ENCODE results near the gene UBA52. TPM values are rescaled to one million over a fixed set of nuclear protein-coding genes. Genes with fewer than 3 reads are reported as not detected.

Gene UBA52
- polyA plus RNA-seq, 1 of the 3 experiments (the other 2 are of a cell fraction) = 2,690 TPM

DNA sequence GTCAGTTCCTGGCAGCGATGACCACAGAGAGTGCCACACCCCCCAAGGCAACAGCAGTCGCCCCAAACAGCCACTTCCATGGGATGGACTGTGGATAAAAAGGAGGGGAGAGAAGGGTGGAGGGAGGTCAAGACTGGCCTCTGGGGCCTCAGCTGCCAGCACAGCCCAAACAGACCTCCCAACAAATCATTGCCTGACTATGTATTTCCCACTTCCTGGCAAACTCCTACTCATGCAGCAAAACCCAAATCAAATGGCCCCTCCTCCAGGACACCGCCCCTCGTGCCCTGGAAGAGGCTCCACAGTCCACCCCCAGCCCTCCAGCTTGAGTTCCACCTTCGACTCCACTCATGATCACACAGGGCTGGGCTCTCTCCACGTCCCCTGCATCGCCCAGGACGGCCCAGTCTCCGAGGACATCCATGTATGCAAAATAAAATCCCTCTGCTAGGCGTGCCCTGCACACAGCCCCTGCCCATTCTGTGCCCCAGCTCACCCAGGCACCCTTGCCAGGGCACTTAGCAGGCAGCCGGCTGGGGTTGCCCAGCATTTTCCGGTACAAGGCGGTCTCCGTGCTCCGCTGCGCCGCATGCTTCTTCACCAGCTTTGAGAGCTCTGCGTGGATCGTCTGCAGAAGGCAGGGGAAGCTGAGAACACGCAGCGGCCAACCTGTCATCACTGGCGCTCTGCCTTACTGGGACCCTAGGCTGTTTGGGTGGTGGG lies 39.3 kb upstream of the UBA52 start:
- CTCF ChIA-PET = interaction anchor here (1.0 to 2.6 kb wide), 3 partner anchors 8 to 71 kb away, joined by 3 to 8 read pairs (median 4); partner anchors contain the start of gene ELL
- POLR2A ChIA-PET = no interaction called here
- 93% methylated on average over 21 of the region's 22 CpGs for WGBS (ENCODE audit: low lambda C conversion rate)
- H3F3A ChIP-seq (replicated peaks; ENCODE audit: insufficient read depth) = no peaks in the 10 kb centered on the region
- H3K4me3 ChIP-seq (ENCODE audit: low read depth in 2 of 2, low read length in 1 of 2) = no peak overlapping the region
- DNase-seq = peak; percentile 14
- no peak overlapping the region for H3K4me2 ChIP-seq
- H3K36me3 ChIP-seq (replicated peaks in 1 of 2; ENCODE audit: control insufficient read depth in 1 of 2, insufficient read depth in 2 of 2, low read length in 1 of 2) = peaks cover 4 to 20% of the 10 kb centered on the region in 2 experiments
- H3K9me2 ChIP-seq = no peaks in the 10 kb centered on the region
- H3K9me3 ChIP-seq = no peaks in the 10 kb centered on the region
- no peak overlapping the region for H3K27ac ChIP-seq (ENCODE audit: low read depth in 2 of 2, low read length in 1 of 2)
- H3K27me3 ChIP-seq (ENCODE audit: insufficient read depth) = no peaks in the 10 kb centered on the region
- TF ChIP-seq TCF12 (IDR thresholded peaks at IDR 0.05) (no peak), FOXJ3 (CRISPR knock-in tag; IDR thresholded peaks at IDR 0.05) (no peak), YY1 (IDR thresholded peaks at IDR 0.05; ENCODE audit: low read depth) (no peak)
- no peaks in the 10 kb centered on the region for H3K4me1 ChIP-seq (ENCODE audit: control insufficient read depth in 1 of 2, insufficient read depth in 2 of 2, low read depth in 1 of 2, low read length in 1 of 2)
- no peak overlapping the region for H3K9ac ChIP-seq
- H3K79me2 ChIP-seq (ENCODE audit: insufficient read depth) = no peaks in the 10 kb centered on the region
- no peaks in the 10 kb centered on the region for H4K20me1 ChIP-seq (ENCODE audit: insufficient read depth)
- H2AFZ ChIP-seq (ENCODE audit: low read depth) = no peak overlapping the region

DNA sequence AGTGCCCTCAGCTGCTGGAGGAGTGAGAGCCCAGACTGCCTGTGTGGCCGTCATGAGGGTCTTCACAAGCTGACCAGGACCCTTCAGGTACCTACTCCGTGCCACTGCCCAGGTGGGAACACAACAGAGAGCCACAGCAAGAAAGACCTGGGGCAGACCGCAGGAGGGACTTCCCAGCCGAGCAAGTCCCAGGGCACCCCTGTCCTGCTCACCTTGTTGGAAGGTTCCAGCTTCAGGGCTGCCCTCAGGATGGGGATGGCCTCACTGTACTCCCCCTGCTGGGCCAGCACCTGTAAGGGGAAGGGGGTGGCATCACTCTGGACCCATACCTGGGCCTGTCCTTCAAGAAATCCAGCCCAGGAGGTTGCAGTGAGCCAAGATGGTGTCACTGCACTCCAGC lies 38.6 kb upstream of the UBA52 start:
- POLR2A ChIA-PET = no interaction called here

DNA sequence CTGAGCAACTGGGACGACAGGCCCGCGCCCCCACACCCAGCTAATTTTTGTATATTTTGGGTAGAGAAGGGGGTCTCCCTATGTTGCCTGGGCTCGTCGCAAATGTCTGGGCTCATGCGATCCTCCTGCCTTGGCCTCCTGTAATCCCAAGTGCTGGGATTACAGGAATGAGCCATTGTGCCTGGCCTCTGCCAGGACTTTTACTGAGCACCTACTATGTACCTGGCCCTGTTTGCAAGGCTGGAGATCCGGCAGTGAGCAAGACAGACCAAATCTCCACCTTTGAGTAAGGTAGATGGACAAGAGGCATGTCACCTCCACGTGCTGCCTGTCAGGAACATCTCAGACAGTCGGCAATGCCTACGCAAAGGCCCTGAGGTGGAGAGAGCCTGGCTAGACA lies 35.2 kb upstream of the UBA52 start:
- no peak overlapping the region for H2AFZ ChIP-seq (ENCODE audit: low read depth)
- H3K36me3 ChIP-seq (replicated peaks in 1 of 2; ENCODE audit: control insufficient read depth in 1 of 2, insufficient read depth in 2 of 2, low read length in 1 of 2) = peaks cover 20 to 43% of the 10 kb centered on the region in 2 experiments
- H3K79me2 ChIP-seq (ENCODE audit: insufficient read depth) = peaks cover 4% of the 10 kb centered on the region; the same call in 1 of the 2 replicates
- no peaks in the 10 kb centered on the region for H3K9me2 ChIP-seq
- POLR2A ChIA-PET = no interaction called here
- 91% methylated on average over 7 of the region's 10 CpGs for WGBS (ENCODE audit: low lambda C conversion rate)
- H3K4me1 ChIP-seq (ENCODE audit: control insufficient read depth in 1 of 2, insufficient read depth in 2 of 2, low read depth in 1 of 2, low read length in 1 of 2) = no peaks in the 10 kb centered on the region
- H3K27ac ChIP-seq (ENCODE audit: low read depth in 2 of 2, low read length in 1 of 2) = no peak overlapping the region
- no peaks in the 10 kb centered on the region for H4K20me1 ChIP-seq (ENCODE audit: insufficient read depth)
- DNase-seq = no peak
- H3K27me3 ChIP-seq (ENCODE audit: insufficient read depth) = no peaks in the 10 kb centered on the region
- CTCF ChIA-PET = interaction anchor here (0.6 to 1.1 kb wide), 2 partner anchors 74 to 86 kb away, joined by 3 read pairs; no protein-coding TSS in a partner anchor
- no peak overlapping the region for H3K4me2 ChIP-seq
- H3K9me3 ChIP-seq = no peaks in the 10 kb centered on the region
- H3K4me3 ChIP-seq (ENCODE audit: low read depth in 2 of 2, low read length in 1 of 2) = no peak overlapping the region
- H3K9ac ChIP-seq = no peak overlapping the region
- H3F3A ChIP-seq (replicated peaks; ENCODE audit: insufficient read depth) = peaks cover 4% of the 10 kb centered on the region
- TF ChIP-seq, protein P1, sequence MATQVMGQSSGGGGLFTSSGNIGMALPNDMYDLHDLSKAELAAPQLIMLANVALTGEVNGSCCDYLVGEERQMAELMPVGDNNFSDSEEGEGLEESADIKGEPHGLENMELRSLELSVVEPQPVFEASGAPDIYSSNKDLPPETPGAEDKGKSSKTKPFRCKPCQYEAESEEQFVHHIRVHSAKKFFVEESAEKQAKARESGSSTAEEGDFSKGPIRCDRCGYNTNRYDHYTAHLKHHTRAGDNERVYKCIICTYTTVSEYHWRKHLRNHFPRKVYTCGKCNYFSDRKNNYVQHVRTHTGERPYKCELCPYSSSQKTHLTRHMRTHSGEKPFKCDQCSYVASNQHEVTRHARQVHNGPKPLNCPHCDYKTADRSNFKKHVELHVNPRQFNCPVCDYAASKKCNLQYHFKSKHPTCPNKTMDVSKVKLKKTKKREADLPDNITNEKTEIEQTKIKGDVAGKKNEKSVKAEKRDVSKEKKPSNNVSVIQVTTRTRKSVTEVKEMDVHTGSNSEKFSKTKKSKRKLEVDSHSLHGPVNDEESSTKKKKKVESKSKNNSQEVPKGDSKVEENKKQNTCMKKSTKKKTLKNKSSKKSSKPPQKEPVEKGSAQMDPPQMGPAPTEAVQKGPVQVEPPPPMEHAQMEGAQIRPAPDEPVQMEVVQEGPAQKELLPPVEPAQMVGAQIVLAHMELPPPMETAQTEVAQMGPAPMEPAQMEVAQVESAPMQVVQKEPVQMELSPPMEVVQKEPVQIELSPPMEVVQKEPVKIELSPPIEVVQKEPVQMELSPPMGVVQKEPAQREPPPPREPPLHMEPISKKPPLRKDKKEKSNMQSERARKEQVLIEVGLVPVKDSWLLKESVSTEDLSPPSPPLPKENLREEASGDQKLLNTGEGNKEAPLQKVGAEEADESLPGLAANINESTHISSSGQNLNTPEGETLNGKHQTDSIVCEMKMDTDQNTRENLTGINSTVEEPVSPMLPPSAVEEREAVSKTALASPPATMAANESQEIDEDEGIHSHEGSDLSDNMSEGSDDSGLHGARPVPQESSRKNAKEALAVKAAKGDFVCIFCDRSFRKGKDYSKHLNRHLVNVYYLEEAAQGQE (IDR thresholded peaks at IDR 0.05; ENCODE audit: low read depth, low read length) = no peak
- TF ChIP-seq NRF1 (IDR thresholded peaks at IDR 0.05; ENCODE audit: low read depth, low read length) (no peak), GABPA (IDR thresholded peaks at IDR 0.05; ENCODE audit: low read depth) (no peak)
- TF ChIP-seq, protein P2, sequence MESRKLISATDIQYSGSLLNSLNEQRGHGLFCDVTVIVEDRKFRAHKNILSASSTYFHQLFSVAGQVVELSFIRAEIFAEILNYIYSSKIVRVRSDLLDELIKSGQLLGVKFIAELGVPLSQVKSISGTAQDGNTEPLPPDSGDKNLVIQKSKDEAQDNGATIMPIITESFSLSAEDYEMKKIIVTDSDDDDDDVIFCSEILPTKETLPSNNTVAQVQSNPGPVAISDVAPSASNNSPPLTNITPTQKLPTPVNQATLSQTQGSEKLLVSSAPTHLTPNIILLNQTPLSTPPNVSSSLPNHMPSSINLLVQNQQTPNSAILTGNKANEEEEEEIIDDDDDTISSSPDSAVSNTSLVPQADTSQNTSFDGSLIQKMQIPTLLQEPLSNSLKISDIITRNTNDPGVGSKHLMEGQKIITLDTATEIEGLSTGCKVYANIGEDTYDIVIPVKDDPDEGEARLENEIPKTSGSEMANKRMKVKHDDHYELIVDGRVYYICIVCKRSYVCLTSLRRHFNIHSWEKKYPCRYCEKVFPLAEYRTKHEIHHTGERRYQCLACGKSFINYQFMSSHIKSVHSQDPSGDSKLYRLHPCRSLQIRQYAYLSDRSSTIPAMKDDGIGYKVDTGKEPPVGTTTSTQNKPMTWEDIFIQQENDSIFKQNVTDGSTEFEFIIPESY (IDR thresholded peaks at IDR 0.05; ENCODE audit: borderline replicate concordance, low read depth) = no peak

More for the DNA sequence above, 38.6 kb upstream of the UBA52 start:
- H3K4me2 ChIP-seq = no peak overlapping the region
- H3K9ac ChIP-seq = no peak overlapping the region
- CTCF ChIA-PET = interaction anchor here (0.6 to 1.9 kb wide), 4 partner anchors 9 to 233 kb away, joined by 3 to 6 read pairs (median 4); no protein-coding TSS in a partner anchor
- no peak overlapping the region for H3K4me3 ChIP-seq (ENCODE audit: low read depth in 2 of 2, low read length in 1 of 2)
- no peaks in the 10 kb centered on the region for H3K9me3 ChIP-seq
- WGBS (ENCODE audit: low lambda C conversion rate) = no CpG with 5 or more reads among the region's 4 CpGs
- no peak overlapping the region for H3K27ac ChIP-seq (ENCODE audit: low read depth in 2 of 2, low read length in 1 of 2)
- peak; percentile 7 for DNase-seq
- H3K27me3 ChIP-seq (ENCODE audit: insufficient read depth) = no peaks in the 10 kb centered on the region
- TF ChIP-seq, protein P3, sequence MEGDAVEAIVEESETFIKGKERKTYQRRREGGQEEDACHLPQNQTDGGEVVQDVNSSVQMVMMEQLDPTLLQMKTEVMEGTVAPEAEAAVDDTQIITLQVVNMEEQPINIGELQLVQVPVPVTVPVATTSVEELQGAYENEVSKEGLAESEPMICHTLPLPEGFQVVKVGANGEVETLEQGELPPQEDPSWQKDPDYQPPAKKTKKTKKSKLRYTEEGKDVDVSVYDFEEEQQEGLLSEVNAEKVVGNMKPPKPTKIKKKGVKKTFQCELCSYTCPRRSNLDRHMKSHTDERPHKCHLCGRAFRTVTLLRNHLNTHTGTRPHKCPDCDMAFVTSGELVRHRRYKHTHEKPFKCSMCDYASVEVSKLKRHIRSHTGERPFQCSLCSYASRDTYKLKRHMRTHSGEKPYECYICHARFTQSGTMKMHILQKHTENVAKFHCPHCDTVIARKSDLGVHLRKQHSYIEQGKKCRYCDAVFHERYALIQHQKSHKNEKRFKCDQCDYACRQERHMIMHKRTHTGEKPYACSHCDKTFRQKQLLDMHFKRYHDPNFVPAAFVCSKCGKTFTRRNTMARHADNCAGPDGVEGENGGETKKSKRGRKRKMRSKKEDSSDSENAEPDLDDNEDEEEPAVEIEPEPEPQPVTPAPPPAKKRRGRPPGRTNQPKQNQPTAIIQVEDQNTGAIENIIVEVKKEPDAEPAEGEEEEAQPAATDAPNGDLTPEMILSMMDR (IDR thresholded peaks at IDR 0.05) = no peak
- no peak for TF ChIP-seq TAF1 (IDR thresholded peaks at IDR 0.05; ENCODE audit: borderline replicate concordance, low read depth, low read length)
- TF ChIP-seq EP300 (IDR thresholded peaks at IDR 0.05; ENCODE audit: borderline replicate concordance in 1 of 2, low read depth in 1 of 2, low read length in 1 of 2) = no peak
- no peak for TF ChIP-seq FOSL2 (IDR thresholded peaks at IDR 0.05; ENCODE audit: borderline replicate concordance, low read depth)
- no peak for TF ChIP-seq MEF2A (IDR thresholded peaks at IDR 0.05; ENCODE audit: borderline replicate concordance, low read depth)
- H3K4me1 ChIP-seq (ENCODE audit: control insufficient read depth in 1 of 2, insufficient read depth in 2 of 2, low read depth in 1 of 2, low read length in 1 of 2) = no peaks in the 10 kb centered on the region
- H3K9me2 ChIP-seq = no peaks in the 10 kb centered on the region
- peaks cover 4 to 26% of the 10 kb centered on the region in 2 experiments for H3K36me3 ChIP-seq (replicated peaks in 1 of 2; ENCODE audit: control insufficient read depth in 1 of 2, insufficient read depth in 2 of 2, low read length in 1 of 2)
- H3F3A ChIP-seq (replicated peaks; ENCODE audit: insufficient read depth) = no peaks in the 10 kb centered on the region
- no peaks in the 10 kb centered on the region for H3K79me2 ChIP-seq (ENCODE audit: insufficient read depth)
- no peak overlapping the region for H2AFZ ChIP-seq (ENCODE audit: low read depth)
- H4K20me1 ChIP-seq (ENCODE audit: insufficient read depth) = no peaks in the 10 kb centered on the region
